Breast epithelium (tissue), 3 donors: ENCODE results near the gene EPHA2.

Experiments
- POLR2A ChIP-seq: fragments of 450-650 bp; IDR thresholded peaks from one replicate; pipeline ENCODE4 v1.6.1; 2016; ENCODE audit warnings: antibody characterized with exemption, mild to moderate bottlenecking, moderate library complexity
- POLR2AphosphoS5 ChIP-seq, 3 donors: sonication (generic); formaldehyde crosslinking; IDR thresholded peaks; one replicate each; pipeline ENCODE4 v1.6.1; 2017; ENCODE audit warnings: antibody characterized with exemption in 3 of 3
- TF ChIP-seq, protein P1 (sequence below), 3 donors: fragments of 450-650 bp; IDR thresholded peaks; one replicate each; pipeline ENCODE4 v1.5.1; 2016 to 2017; ENCODE audit warnings: antibody characterized with exemption in 3 of 3, mild to moderate bottlenecking in 3 of 3, moderate library complexity in 3 of 3

DNA sequence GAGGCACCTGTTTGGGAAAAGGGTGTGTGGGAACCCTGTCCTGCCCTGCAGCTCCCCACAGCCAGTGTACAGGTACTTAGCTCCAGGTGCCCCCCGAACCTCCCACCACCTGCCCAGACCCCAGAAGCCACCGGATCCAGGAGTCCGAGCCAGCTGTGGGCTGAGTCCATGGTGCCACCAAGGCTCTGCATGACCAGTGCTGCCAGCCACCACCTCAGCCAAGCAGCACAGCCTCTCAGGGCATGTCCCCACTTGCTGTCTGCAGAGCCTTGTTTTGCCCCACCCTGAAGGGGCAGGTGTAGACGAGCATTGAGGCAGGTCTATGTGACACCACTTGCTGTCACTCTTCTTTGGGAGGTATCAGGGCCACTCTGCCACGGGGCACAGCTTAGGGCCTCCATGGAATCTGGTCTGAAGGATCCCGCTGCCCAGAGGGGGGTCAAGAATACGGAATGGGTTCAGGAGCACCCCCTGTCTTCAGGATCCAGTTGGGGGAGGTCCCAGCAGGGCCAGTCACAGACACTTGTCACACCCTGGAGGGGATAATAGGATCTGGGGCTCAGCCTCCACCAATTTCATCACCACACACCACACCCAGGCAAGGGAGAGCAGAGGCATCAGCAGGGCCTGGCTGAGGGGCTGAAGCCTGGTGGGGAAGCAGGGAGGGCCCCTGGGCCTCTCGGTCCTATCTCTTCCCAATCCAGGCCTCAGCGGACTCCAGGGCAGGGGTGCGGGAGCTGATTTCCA, 28.9 kb upstream of the EPHA2 start:
- TF ChIP-seq, protein P1, sequence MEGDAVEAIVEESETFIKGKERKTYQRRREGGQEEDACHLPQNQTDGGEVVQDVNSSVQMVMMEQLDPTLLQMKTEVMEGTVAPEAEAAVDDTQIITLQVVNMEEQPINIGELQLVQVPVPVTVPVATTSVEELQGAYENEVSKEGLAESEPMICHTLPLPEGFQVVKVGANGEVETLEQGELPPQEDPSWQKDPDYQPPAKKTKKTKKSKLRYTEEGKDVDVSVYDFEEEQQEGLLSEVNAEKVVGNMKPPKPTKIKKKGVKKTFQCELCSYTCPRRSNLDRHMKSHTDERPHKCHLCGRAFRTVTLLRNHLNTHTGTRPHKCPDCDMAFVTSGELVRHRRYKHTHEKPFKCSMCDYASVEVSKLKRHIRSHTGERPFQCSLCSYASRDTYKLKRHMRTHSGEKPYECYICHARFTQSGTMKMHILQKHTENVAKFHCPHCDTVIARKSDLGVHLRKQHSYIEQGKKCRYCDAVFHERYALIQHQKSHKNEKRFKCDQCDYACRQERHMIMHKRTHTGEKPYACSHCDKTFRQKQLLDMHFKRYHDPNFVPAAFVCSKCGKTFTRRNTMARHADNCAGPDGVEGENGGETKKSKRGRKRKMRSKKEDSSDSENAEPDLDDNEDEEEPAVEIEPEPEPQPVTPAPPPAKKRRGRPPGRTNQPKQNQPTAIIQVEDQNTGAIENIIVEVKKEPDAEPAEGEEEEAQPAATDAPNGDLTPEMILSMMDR (IDR thresholded peaks at IDR 0.05) = no peak
- TF ChIP-seq POLR2A (no peak), POLR2AphosphoS5 (IDR thresholded peaks at IDR 0.05) (no peak)
